Mesothelial cell of epicardium (in vitro differentiated cells): ENCODE results near the gene PDZRN3. TPM values are rescaled to one million over a fixed set of nuclear protein-coding genes. Genes with fewer than 3 reads are reported as not detected.

Experiments
- DNase-seq, 2 experiments: peaks; one replicate each; pipeline ENCODE4 v3.0.0; 2021; ENCODE audit warnings: low spot score in 2 of 2; ENCODE audit not compliant: unreplicated experiment in 2 of 2
- H3K27ac Mint-ChIP-seq: 2 replicates; pipeline ENCODE4 v1.8.0; 2021; ENCODE audit warnings: mixed read lengths
- H3K27me3 Mint-ChIP-seq: 2 replicates; pipeline ENCODE4 v1.8.0; 2021; ENCODE audit warnings: low read depth, mixed read lengths
- H3K36me3 Mint-ChIP-seq: 2 replicates; pipeline ENCODE4 v1.8.0; 2021; ENCODE audit warnings: mixed read lengths
- H3K4me1 Mint-ChIP-seq: 2 replicates; pipeline ENCODE4 v1.8.0; 2021; ENCODE audit warnings: mixed read lengths
- H3K4me3 Mint-ChIP-seq: 2 replicates; pipeline ENCODE4 v1.8.0; 2021; ENCODE audit warnings: mild to moderate bottlenecking, moderate library complexity, mixed read lengths
- H3K9me3 Mint-ChIP-seq: 2 replicates; pipeline ENCODE4 v1.8.0; 2021; ENCODE audit warnings: mixed read lengths
- CTCF ChIP-seq: fragments of 200-600 bp; sonication (generic); IDR thresholded peaks from one replicate; pipeline ENCODE4 v1.5.0; 2021; ENCODE audit warnings: antibody characterized with exemption; ENCODE audit not compliant: unreplicated experiment
- total RNA-seq: library from RNA; stranded (reverse); gene quantifications from 3 replicates; pipeline ENCODE4 v1.2.1, GENCODE V29; 2021

Gene PDZRN3
- total RNA-seq, 1 donor from 2014 or later, result 48.4 TPM

- H3K36me3 Mint-ChIP-seq, result no peaks in the 10 kb centered on the region
- no peak for TF ChIP-seq CTCF
- no peak overlapping the region for H3K27ac Mint-ChIP-seq
- no peak overlapping the region for H3K4me3 Mint-ChIP-seq
- no peaks in the 10 kb centered on the region for H3K27me3 Mint-ChIP-seq
- H3K9me3 Mint-ChIP-seq, result no peaks in the 10 kb centered on the region
- H3K4me1 Mint-ChIP-seq, result peaks cover 36% of the 10 kb centered on the region
- no peak for DNase-seq
Observed at GRCh38 chr3:73576999-73577461, 47.7 kb downstream of the PDZRN3 start.

GRCh38 chr3:73575953-73576352 is 48.8 kb downstream of the PDZRN3 start:
- no peak overlapping the region for H3K27ac Mint-ChIP-seq
- no peaks in the 10 kb centered on the region for H3K27me3 Mint-ChIP-seq
- no peaks in the 10 kb centered on the region for H3K9me3 Mint-ChIP-seq
- no peak for TF ChIP-seq CTCF
- DNase-seq, result no peak
- no peak overlapping the region for H3K4me3 Mint-ChIP-seq
- no peaks in the 10 kb centered on the region for H3K36me3 Mint-ChIP-seq
- peaks cover 46% of the 10 kb centered on the region for H3K4me1 Mint-ChIP-seq

- H3K27ac Mint-ChIP-seq, result no peak overlapping the region
- H3K9me3 Mint-ChIP-seq, result no peaks in the 10 kb centered on the region
- no peaks in the 10 kb centered on the region for H3K27me3 Mint-ChIP-seq
- H3K4me3 Mint-ChIP-seq, result no peak overlapping the region
- DNase-seq, result no peak
- no peaks in the 10 kb centered on the region for H3K36me3 Mint-ChIP-seq
- peaks cover 47% of the 10 kb centered on the region for H3K4me1 Mint-ChIP-seq
- TF ChIP-seq CTCF, result no peak
Observed at GRCh38 chr3:73575519-73575918, 49.2 kb downstream of the PDZRN3 start.

GRCh38 chr3:73573204-73573603 is 51.5 kb downstream of the PDZRN3 start:
- TF ChIP-seq CTCF, result no peak
- no peaks in the 10 kb centered on the region for H3K36me3 Mint-ChIP-seq
- H3K4me3 Mint-ChIP-seq, result no peak overlapping the region
- no peaks in the 10 kb centered on the region for H3K9me3 Mint-ChIP-seq
- DNase-seq, result no peak
- H3K4me1 Mint-ChIP-seq, result peaks cover 61% of the 10 kb centered on the region
- H3K27ac Mint-ChIP-seq, result no peak overlapping the region
- no peaks in the 10 kb centered on the region for H3K27me3 Mint-ChIP-seq

- Mint-ChIP-seq H3K9me3 (no peaks in the 10 kb centered on the region), H3K27me3 (no peaks in the 10 kb centered on the region), H3K4me3 (peak overlapping the region; percentile 25), H3K36me3 (no peaks in the 10 kb centered on the region), H3K27ac (peak overlapping the region; percentile 62), H3K4me1 (peaks cover 69% of the 10 kb centered on the region)
- no peak for DNase-seq
- TF ChIP-seq CTCF, result no peak
Observed at GRCh38 chr3:73572368-73572767, 52.4 kb downstream of the PDZRN3 start.

- peaks cover 73% of the 10 kb centered on the region for H3K4me1 Mint-ChIP-seq
- no peak for TF ChIP-seq CTCF
- no peaks in the 10 kb centered on the region for H3K36me3 Mint-ChIP-seq
- H3K9me3 Mint-ChIP-seq, result no peaks in the 10 kb centered on the region
- no peak for DNase-seq
- H3K27me3 Mint-ChIP-seq, result no peaks in the 10 kb centered on the region
- no peak overlapping the region for H3K4me3 Mint-ChIP-seq
- peak overlapping the region; percentile 71 for H3K27ac Mint-ChIP-seq
Observed at GRCh38 chr3:73571238-73571794, 53.4 kb downstream of the PDZRN3 start.
